GM21825 (cell line): ENCODE measurements around the gene PLXDC1.

Experiments used
- ATAC-seq: cut with Tn5 transposase; IDR thresholded peaks from one replicate; pipeline ENCODE4 v1.9.1; 2021; ENCODE audit warnings: mild to moderate bottlenecking, moderate library complexity; ENCODE audit not compliant: unreplicated experiment

PLXDC1 gene

GRCh38 chr17:39098588-39098987, 52.8 kb downstream of the PLXDC1 start:
- no peak for ATAC-seq

- no peak for ATAC-seq
These were observed 53.9 kb downstream of the PLXDC1 start for GRCh38 chr17:39097537-39097936.

DNA sequence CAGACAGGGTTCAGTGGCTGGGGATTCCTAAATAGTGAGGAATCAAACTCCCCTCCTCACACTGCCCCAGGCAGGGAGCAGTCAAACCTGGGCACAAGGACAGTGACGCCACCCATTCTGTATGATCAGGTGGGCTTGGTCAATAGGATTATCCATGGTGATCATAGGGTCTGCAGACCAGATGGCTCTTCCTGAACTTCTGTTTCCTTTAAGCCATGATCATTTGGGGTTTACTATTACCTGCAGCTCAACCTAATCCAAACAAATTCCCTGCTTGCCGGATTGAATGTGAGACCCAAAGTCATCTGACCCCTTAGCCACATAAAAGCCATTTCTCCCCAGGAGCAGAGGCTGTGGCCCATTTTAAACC, 54.3 kb downstream of the PLXDC1 start:
- no peak for ATAC-seq

- ATAC-seq: no peak
These were observed 54.8 kb downstream of the PLXDC1 start for GRCh38 chr17:39096508-39097149.

DNA sequence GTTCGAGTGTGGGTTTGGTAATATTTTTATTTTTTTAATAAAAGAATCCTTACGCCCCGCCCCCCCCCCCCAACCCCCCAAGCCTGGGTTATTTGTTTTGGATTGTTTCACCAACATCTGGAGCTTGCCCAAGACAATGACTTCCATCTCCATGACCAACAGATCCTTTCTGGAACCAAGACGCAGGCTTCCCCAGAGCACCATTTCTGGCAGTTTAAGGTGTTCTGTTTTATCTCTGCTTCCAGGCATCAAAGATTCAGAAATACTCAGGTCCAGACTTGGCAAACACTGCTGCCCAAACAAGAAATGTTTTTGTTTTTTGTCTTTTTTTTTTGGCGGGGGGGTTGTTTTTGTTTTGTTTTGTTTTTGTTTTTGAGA, 56.1 kb downstream of the PLXDC1 start:
- no peak for ATAC-seq

GRCh38 chr17:39094607-39095308, 56.7 kb downstream of the PLXDC1 start:
- no peak for ATAC-seq

GRCh38 chr17:39092692-39093230, 58.7 kb downstream of the PLXDC1 start:
- ATAC-seq: no peak

DNA sequence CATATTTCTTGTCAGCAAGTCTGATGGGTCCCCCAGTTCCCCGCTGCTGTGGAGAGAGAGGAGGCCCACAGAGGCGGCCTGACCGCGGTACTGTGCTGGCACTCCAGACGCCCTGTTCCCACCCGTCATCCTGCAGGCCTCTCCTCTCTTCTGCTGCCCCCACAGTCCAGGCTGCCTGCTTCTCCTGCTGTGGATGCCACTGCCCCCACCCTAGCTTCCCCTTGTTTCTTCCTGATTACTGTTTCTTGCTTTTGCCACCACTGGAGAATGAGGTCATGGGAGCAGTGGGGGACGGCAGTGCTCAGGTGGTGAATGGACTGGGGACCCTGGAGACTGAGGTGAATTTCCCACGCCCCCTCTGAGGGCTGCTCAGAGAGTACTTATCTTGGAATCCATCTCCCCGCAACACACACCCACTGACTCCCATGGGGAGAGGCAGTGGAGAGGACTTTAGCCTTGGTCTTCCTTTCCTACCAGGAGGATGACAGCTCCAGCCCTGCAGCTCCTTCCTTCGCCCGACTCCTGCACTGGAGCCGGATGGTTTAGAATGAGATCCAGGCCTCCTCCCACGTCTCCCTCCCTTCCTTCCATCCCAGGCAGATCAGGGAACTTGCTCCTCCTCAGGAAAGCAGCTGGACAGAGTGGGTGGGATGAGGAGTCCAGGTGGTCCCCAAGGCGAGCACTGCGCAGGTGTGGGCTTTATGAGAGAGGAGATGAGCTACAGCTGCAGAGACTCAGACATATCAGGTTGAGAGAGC, 60.4 kb downstream of the PLXDC1 start:
- no peak for ATAC-seq

- ATAC-seq: no peak
These were observed 61.0 kb downstream of the PLXDC1 start for GRCh38 chr17:39090400-39090799.

GRCh38 chr17:39084558-39084957, 66.9 kb downstream of the PLXDC1 start:
- no peak for ATAC-seq

DNA sequence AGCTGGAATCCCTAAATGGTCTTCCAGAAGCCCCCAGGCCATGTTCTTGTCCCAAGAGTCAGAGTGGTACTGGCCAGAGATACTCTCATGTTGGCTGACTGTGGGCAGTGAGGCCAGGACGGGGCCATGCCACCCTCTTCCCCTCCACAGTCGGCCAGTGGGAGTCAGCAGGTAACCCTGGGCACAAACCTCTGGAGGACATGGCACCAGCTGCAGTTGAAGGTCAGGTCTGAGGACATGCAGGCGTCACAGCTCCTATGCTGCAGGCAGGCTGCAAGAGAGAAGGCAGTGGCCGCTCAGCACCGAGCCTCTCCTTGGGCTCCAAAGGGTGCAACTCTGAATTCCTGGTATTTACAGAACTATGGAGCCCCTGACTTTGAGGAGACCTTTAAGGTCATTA, 68.2 kb downstream of the PLXDC1 start:
- no peak for ATAC-seq

- ATAC-seq: no peak
These were observed 69.0 kb downstream of the PLXDC1 start for GRCh38 chr17:39082482-39082881.

GRCh38 chr17:39081851-39082250, 69.6 kb downstream of the PLXDC1 start:
- ATAC-seq: no peak

DNA sequence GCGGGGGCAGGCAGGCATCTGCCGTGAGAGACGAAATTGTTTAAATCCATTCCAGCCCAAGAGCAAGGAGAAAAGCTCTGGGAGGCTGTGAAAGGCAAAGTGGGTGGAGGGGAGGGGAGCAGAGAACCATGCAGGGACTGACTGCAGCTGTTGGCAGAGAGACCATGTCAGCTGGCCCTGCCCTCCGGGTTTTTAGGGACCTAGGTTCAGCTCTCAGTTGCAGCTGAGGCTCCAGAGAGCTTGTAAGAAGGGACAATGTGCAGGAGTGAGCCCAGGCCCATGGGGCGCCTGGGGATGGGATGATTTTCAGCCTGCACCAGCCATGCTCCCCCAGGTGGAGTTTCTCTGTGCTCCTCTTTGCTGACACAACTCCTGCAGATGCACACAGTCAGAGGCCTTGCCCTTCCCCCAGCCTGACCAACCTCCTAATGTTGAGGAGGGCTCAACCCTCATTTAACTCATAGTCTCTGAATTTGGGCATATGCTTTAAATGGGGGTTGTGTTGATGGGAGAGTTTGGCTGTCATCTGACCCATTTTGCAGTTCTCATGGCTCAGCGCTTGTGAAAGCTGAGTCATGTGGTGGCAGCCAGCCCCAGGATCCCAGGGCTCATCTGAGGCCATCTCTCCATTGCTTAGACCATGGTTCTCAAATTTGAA, 70.9 kb downstream of the PLXDC1 start:
- ATAC-seq: no peak

- no peak for ATAC-seq
These were observed 71.6 kb downstream of the PLXDC1 start for GRCh38 chr17:39079836-39080235.

GRCh38 chr17:39077866-39078265, 73.6 kb downstream of the PLXDC1 start:
- ATAC-seq: no peak

DNA sequence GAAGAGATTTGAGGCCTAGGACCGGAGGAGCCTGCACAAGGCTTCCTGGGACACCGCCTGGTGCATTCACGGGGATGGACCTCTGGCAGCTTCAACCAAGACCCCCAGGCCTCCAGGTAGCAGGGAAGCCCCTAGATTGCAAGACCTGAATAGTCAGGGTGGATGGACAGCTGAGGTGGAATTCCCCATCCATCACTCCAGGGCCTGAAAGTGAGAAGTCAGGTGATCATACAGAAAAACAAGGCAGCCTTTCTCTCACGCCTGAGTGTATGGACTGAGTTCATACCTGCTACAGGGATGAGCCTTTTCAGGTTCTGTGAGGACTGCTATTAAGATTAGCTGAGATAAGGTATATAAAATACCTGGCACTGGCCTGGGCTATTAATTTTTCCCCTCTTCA, 74.2 kb downstream of the PLXDC1 start:
- no peak for ATAC-seq

- no peak for ATAC-seq
These were observed 76.8 kb downstream of the PLXDC1 start for GRCh38 chr17:39074676-39075075.

DNA sequence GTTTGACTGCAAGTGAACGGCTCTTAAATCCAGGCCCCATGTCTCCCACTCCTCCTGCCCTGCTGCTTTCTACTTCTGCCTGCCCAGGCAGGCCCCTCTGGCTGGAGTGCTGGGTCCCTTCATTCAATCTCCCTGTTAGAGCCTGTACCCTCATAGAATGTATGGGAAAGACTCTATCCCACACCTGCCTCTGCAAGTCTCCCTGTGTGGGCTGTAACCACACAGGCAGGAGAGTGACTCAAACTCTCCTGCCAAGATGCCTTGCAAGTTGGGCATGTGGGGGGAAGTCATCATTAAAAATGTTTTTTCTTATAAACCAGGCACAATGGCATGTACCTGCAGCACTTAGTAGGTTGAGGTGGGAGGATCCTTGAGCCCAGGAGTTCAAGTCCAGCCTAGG, 77.5 kb downstream of the PLXDC1 start:
- no peak for ATAC-seq

DNA sequence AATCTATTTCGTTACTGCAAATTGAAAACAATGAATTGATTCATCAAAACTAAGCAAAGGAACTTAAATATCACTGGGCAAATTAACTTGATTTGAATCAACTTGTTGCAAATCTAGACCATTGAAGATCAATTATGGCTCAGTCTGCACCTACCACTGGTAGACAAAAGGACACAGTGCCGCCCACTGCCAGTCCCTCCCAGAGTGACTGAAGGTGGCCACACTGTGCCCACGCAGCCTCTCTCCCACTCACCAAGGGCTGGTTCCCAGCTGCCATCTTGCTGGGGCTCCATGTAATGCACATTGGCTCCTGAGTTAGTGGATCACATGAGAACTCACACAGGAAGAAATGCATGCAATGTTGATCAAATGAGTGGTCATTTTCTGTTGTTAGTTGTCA, 78.1 kb downstream of the PLXDC1 start:
- no peak for ATAC-seq

DNA sequence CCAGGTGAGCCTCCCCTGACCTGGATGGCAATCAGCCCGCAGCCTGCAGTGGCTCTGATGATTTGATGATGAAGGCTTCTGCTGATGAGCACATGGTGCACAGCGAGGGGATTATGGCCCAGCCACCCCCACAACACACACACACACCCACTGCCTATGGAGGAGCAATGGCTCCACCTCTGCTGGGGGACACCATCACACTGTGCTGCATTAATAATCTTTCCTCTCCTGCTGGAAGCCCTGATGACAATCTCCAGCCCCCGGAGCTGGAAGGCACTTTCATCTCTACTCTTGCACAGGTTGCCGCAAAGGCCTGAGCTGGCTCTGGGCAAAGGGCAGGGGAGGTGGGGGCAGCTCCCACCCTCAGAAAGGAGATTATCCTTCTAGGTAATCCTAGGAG, 79.9 kb downstream of the PLXDC1 start:
- ATAC-seq: no peak
